Astrocyte (in vitro differentiated cells and primary cell): ENCODE data around the gene DPH5. TPM values are rescaled to one million over a fixed set of nuclear protein-coding genes. Genes with fewer than 3 reads are reported as not detected.
"Not testable (repeated sequence)": the region's sequence is repeated elsewhere in the genome, so short reads cannot be mapped to it uniquely, and the experiment has no call there.

Experiments
- DNase-seq: peaks from one replicate; pipeline ENCODE4 v3.0.0-alpha.2; 2010; ENCODE audit warnings: low read depth
- FAIRE-seq: peaks from 2 replicates; lab custom pipeline; 2011; peaks lifted over from hg19 to GRCh38; lab: Jason Lieb, UNC
- H2AFZ ChIP-seq: 2 replicates; pipeline ENCODE4 v1.6.0; 2012; ENCODE audit warnings: low read depth, low read length, inconsistent platforms
- H3K27ac ChIP-seq: 2 replicates; pipeline ENCODE4 v1.5.1; 2011; ENCODE audit warnings: low read depth, low read length, inconsistent platforms
- H3K27me3 ChIP-seq: 2 replicates; pipeline ENCODE4 v1.6.0; 2011; ENCODE audit warnings: low read length, inconsistent platforms; ENCODE audit not compliant: insufficient read depth
- H3K36me3 ChIP-seq: 2 replicates; pipeline ENCODE4 v1.5.1; 2011; ENCODE audit warnings: low read length, inconsistent platforms; ENCODE audit not compliant: insufficient read depth
- H3K4me1 ChIP-seq: 2 replicates; pipeline ENCODE4 v1.5.1; 2011; ENCODE audit warnings: low read length, inconsistent platforms; ENCODE audit not compliant: insufficient read depth
- H3K4me2 ChIP-seq: 2 replicates; pipeline ENCODE4 v1.6.0; 2012; ENCODE audit warnings: low read length, inconsistent platforms
- H3K4me3 ChIP-seq: 2 replicates; pipeline ENCODE4 v1.5.1; 2011; ENCODE audit warnings: low read depth, mild to moderate bottlenecking, low read length, inconsistent platforms; ENCODE audit not compliant: insufficient read depth
- H3K79me2 ChIP-seq: 2 replicates; pipeline ENCODE4 v1.6.0; 2012; ENCODE audit warnings: mild to moderate bottlenecking, low read length, inconsistent platforms; ENCODE audit not compliant: insufficient read depth
- H3K9ac ChIP-seq: 2 replicates; pipeline ENCODE4 v1.6.0; 2012; ENCODE audit warnings: mild to moderate bottlenecking, low read length, inconsistent platforms
- H3K9me3 ChIP-seq: 2 replicates; pipeline ENCODE4 v1.5.1; 2012; ENCODE audit warnings: low read depth, mild to moderate bottlenecking, low read length, inconsistent platforms; ENCODE audit not compliant: insufficient read depth
- H4K20me1 ChIP-seq: 2 replicates; pipeline ENCODE4 v1.6.0; 2012; ENCODE audit warnings: low read length, inconsistent platforms; ENCODE audit not compliant: insufficient read depth
- H3K27ac Mint-ChIP-seq: one replicate; pipeline ENCODE4 v1.8.0; 2021; ENCODE audit warnings: mild to moderate bottlenecking, mixed read lengths; ENCODE audit not compliant: unreplicated experiment
- H3K27me3 Mint-ChIP-seq: one replicate; pipeline ENCODE4 v1.8.0; 2021; ENCODE audit warnings: low read depth, mixed read lengths; ENCODE audit not compliant: unreplicated experiment
- H3K36me3 Mint-ChIP-seq: one replicate; pipeline ENCODE4 v1.8.0; 2021; ENCODE audit warnings: low read depth, mixed read lengths; ENCODE audit not compliant: unreplicated experiment
- H3K4me1 Mint-ChIP-seq: one replicate; pipeline ENCODE4 v1.8.0; 2021; ENCODE audit warnings: low read depth, mixed read lengths; ENCODE audit not compliant: unreplicated experiment
- H3K4me3 Mint-ChIP-seq: one replicate; pipeline ENCODE4 v1.8.0; 2021; ENCODE audit warnings: mild to moderate bottlenecking, moderate library complexity, mixed read lengths; ENCODE audit not compliant: unreplicated experiment
- H3K9me3 Mint-ChIP-seq: one replicate; pipeline ENCODE4 v1.8.0; 2021; ENCODE audit warnings: mild to moderate bottlenecking, mixed read lengths; ENCODE audit not compliant: unreplicated experiment
- EZH2 ChIP-seq: IDR thresholded peaks from 2 replicates; pipeline ENCODE4 v1.6.1; 2012; ENCODE audit warnings: mild to moderate bottlenecking, low read length, inconsistent platforms; ENCODE audit not compliant: insufficient read depth
- total RNA-seq: library from RNA; stranded (reverse); gene quantifications from 2 replicates; pipeline ENCODE4 v1.2.1, GENCODE V29; 2021
- TF ChIP-seq, protein P1 (sequence below): IDR thresholded peaks from 2 replicates; pipeline ENCODE4 v1.5.1; 2011; ENCODE audit warnings: low read depth, mild to moderate bottlenecking, inconsistent platforms, low read length, moderate library complexity; ENCODE audit not compliant: insufficient read depth

Gene DPH5
- total RNA-seq, 1 donor from 2014 or later = 29.6 TPM

DNA sequence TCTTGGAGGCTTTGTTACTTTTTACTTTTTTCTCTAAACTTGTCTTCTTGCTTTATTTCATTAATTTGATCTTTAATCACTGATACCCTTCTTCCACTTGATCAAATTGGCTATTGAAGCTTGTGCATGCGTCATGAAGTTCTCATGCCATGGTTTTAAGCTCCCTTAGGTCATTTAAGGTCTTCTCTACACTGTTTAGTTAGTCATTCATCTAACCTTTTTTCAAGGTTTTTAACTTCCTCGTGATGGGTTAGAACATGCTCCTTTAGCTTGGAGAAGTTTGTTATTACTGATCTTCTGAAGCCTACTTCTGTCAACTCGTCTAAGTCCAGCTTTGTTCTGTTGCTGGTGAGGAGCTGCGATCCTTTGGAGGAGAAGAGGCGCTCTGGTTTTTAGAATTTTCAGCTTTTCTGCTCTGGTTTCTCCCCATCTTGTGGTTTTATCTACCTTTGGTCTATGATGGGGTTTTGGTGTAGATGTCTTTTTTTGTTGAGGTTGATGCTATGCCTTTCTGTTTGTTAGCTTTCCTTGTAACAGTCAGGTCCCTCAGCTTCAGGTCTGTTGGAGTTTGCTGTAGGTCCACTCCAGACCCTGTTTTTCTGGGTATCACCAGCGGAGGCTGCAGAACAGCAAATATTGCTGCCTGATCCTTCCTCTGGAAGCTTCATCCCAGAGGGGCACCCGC is 76.7 kb downstream of the DPH5 start:
- H3K27ac ChIP-seq, H3K9ac ChIP-seq, H3K9me3 Mint-ChIP-seq, H3K4me3 ChIP-seq, H3K4me2 ChIP-seq, DNase-seq, H3K36me3 ChIP-seq, H3K4me3 Mint-ChIP-seq, H3K4me1 ChIP-seq, H2AFZ ChIP-seq, H3K79me2 ChIP-seq, H3K27me3 Mint-ChIP-seq, H3K27me3 ChIP-seq, FAIRE-seq, H3K9me3 ChIP-seq, H3K27ac Mint-ChIP-seq: not testable (repeated sequence)
- peaks cover 26% of the 10 kb centered on the region for H4K20me1 ChIP-seq
- Mint-ChIP-seq H3K36me3 (peaks cover 25% of the 10 kb centered on the region), H3K4me1 (peaks cover 17% of the 10 kb centered on the region)

DNA sequence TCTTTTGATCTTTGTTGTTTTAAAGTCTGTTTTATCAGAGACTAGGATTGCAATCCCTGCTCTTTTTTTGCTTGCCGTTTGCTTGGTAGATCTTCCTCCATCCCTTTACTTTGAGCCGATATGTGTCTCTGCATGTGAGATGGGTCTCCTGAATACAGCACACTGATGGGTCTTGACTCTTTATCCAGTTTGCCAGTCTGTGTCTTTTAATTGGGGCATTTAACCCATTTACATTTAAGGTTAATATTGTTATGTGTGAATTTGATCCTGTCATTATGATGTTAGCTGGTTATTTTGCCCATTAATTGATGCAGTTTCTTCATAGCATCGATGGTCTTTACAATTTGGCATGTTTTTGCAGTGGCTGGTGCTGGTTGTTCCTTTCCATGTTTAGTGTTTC is 77.8 kb downstream of the DPH5 start:
- not testable (repeated sequence) for DNase-seq, H3K4me3 Mint-ChIP-seq, H3K9ac ChIP-seq, H2AFZ ChIP-seq, H3K79me2 ChIP-seq, H3K4me3 ChIP-seq, H3K27me3 ChIP-seq, H3K27ac ChIP-seq, FAIRE-seq, H3K27me3 Mint-ChIP-seq, H3K9me3 ChIP-seq, H3K27ac Mint-ChIP-seq, H3K4me2 ChIP-seq, H3K4me1 ChIP-seq, H3K9me3 Mint-ChIP-seq
- H3K4me1 Mint-ChIP-seq = peaks cover 17% of the 10 kb centered on the region
- H4K20me1 ChIP-seq = peaks cover 24% of the 10 kb centered on the region
- peaks cover 11% of the 10 kb centered on the region for H3K36me3 ChIP-seq
- peaks cover 23% of the 10 kb centered on the region for H3K36me3 Mint-ChIP-seq

DNA sequence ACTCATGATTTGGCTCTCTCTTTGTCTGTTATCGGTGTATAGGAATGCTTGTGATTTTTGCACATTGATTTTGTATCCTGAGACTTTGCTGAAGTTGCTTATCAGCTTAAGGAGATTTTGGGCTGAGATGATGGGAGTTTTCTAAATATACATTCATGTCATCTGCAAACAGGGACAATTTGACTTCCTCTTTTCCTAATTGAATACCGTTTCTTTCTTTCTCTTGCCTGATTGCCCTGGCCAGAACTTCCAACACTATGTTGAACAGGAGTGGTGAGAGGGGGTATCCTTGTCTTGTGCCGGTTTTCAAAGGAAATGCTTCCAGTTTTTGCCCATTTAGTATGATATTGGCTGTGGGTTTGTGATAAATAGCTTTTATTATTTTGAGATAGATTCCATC is 79.5 kb downstream of the DPH5 start:
- not testable (repeated sequence) for H3K4me2 ChIP-seq, H3K27ac ChIP-seq, H3K27me3 Mint-ChIP-seq, H3K9me3 ChIP-seq, H3K27me3 ChIP-seq, H3K36me3 ChIP-seq, H3K9ac ChIP-seq, H3K4me1 ChIP-seq, H3K4me3 ChIP-seq, H3K27ac Mint-ChIP-seq, DNase-seq, H3K9me3 Mint-ChIP-seq, H3K4me3 Mint-ChIP-seq, H2AFZ ChIP-seq, FAIRE-seq, H3K79me2 ChIP-seq
- H3K36me3 Mint-ChIP-seq = peaks cover 25% of the 10 kb centered on the region
- H3K4me1 Mint-ChIP-seq = peaks cover 16% of the 10 kb centered on the region
- peaks cover 17% of the 10 kb centered on the region for H4K20me1 ChIP-seq

DNA sequence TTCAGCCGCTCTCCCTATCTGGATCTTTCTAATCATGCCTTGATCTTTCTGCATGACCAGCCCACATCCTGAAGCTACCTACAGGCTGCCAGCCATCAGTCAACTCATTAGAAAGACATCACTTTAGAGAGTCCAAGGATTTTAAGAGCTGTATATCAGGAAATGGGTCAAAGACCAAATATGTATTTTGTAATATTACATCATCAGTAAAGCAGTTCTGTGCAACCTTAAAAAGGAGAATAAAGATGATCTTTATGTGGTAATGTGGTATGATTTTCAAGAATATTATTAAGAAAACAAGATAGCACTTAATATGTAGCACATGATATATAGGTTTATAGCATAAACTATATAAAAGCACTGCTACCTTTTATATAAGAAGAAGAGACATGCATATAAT is 82.1 kb downstream of the DPH5 start:
- DNase-seq (no peak), FAIRE-seq (no peak)
- H4K20me1 ChIP-seq = peaks cover 7% of the 10 kb centered on the region
- no peak overlapping the region for H3K27ac ChIP-seq
- H3K79me2 ChIP-seq = peaks cover 4% of the 10 kb centered on the region
- no peaks in the 10 kb centered on the region for H3K27me3 ChIP-seq
- H3K4me1 Mint-ChIP-seq = no peaks in the 10 kb centered on the region
- H3K27ac Mint-ChIP-seq = no peak overlapping the region
- no peak overlapping the region for H3K4me3 Mint-ChIP-seq
- no peak overlapping the region for H3K4me2 ChIP-seq
- H3K4me3 ChIP-seq = no peak overlapping the region
- H2AFZ ChIP-seq = no peak overlapping the region
- no peaks in the 10 kb centered on the region for H3K9me3 ChIP-seq
- TF ChIP-seq, protein P1, sequence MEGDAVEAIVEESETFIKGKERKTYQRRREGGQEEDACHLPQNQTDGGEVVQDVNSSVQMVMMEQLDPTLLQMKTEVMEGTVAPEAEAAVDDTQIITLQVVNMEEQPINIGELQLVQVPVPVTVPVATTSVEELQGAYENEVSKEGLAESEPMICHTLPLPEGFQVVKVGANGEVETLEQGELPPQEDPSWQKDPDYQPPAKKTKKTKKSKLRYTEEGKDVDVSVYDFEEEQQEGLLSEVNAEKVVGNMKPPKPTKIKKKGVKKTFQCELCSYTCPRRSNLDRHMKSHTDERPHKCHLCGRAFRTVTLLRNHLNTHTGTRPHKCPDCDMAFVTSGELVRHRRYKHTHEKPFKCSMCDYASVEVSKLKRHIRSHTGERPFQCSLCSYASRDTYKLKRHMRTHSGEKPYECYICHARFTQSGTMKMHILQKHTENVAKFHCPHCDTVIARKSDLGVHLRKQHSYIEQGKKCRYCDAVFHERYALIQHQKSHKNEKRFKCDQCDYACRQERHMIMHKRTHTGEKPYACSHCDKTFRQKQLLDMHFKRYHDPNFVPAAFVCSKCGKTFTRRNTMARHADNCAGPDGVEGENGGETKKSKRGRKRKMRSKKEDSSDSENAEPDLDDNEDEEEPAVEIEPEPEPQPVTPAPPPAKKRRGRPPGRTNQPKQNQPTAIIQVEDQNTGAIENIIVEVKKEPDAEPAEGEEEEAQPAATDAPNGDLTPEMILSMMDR = no peak
- TF ChIP-seq EZH2 = no peak
- H3K36me3 ChIP-seq = peaks cover 13% of the 10 kb centered on the region
- no peaks in the 10 kb centered on the region for H3K27me3 Mint-ChIP-seq
- no peaks in the 10 kb centered on the region for H3K9me3 Mint-ChIP-seq
- no peaks in the 10 kb centered on the region for H3K4me1 ChIP-seq
- H3K9ac ChIP-seq = no peak overlapping the region
- H3K36me3 Mint-ChIP-seq = peaks cover 28% of the 10 kb centered on the region
